HG03060 (cell line): Measurements from ENCODE around the gene AMZ2.
"Not testable (repeated sequence)": the region's sequence is repeated elsewhere in the genome, so short reads cannot be mapped to it uniquely, and the experiment has no call there.

ENCODE experiments used
- ATAC-seq: cut with Tn5 transposase; IDR thresholded peaks from one replicate; pipeline ENCODE4 v1.9.1; 2021; ENCODE audit warnings: low read depth, moderate number of reproducible peaks; ENCODE audit not compliant: unreplicated experiment

AMZ2 gene

DNA sequence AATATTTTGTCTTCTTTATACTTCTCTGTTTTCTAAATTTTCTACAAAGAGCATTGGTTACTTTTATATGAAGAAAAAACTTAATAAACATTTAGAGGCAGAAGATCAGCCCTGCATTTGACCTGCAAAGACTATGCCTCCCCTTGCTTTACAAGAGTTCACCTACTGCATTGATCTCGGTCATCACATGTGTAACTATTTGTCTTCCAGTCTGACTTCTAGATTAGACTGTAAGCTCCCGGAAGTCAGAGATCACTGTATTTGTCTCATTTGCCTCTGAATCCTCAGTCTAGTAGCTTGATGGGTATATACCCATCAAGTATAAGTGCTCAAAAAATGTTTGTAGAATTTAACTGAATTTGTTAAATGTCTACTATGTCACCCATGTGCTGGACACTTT lies 27.7 kb upstream of the AMZ2 start:
- not testable (repeated sequence) for ATAC-seq

GRCh38 chr17:68220786-68221185 lies 27.1 kb upstream of the AMZ2 start:
- ATAC-seq, result not testable (repeated sequence)

- no peak for ATAC-seq
Observed at GRCh38 chr17:68221786-68222185, 26.1 kb upstream of the AMZ2 start.

GRCh38 chr17:68222606-68223005 lies 25.2 kb upstream of the AMZ2 start:
- no peak for ATAC-seq

- not testable (repeated sequence) for ATAC-seq
Observed at GRCh38 chr17:68225055-68225454, 22.8 kb upstream of the AMZ2 start.

- ATAC-seq, result not testable (repeated sequence)
Observed at GRCh38 chr17:68228039-68228680, 19.7 kb upstream of the AMZ2 start.

- no peak for ATAC-seq
Observed at GRCh38 chr17:68228817-68229570, 18.8 kb upstream of the AMZ2 start.

- no peak for ATAC-seq
Observed at GRCh38 chr17:68229619-68230018, 18.2 kb upstream of the AMZ2 start.

GRCh38 chr17:68231131-68231530 lies 16.7 kb upstream of the AMZ2 start:
- not testable (repeated sequence) for ATAC-seq

GRCh38 chr17:68231541-68231940 lies 16.3 kb upstream of the AMZ2 start:
- no peak for ATAC-seq

DNA sequence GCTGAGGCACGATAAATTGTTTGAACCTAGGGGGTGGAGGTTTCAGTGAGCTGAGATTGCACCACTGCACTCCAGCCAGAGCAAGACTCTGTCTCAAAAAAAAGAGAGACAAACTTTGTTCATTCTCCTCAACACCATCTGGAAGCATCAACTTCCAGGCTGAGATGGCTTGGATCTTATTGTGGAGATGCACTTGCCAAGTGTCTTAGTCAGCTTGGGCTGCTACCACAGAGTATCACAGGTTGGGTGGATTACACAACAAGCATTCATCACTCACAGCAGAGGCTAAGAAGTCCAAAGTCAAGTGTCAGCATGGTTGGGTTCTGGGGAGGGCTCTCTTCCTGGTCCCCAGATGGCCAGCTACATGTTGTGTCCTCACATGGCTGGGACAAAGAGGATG lies 15.1 kb upstream of the AMZ2 start:
- not testable (repeated sequence) for ATAC-seq

DNA sequence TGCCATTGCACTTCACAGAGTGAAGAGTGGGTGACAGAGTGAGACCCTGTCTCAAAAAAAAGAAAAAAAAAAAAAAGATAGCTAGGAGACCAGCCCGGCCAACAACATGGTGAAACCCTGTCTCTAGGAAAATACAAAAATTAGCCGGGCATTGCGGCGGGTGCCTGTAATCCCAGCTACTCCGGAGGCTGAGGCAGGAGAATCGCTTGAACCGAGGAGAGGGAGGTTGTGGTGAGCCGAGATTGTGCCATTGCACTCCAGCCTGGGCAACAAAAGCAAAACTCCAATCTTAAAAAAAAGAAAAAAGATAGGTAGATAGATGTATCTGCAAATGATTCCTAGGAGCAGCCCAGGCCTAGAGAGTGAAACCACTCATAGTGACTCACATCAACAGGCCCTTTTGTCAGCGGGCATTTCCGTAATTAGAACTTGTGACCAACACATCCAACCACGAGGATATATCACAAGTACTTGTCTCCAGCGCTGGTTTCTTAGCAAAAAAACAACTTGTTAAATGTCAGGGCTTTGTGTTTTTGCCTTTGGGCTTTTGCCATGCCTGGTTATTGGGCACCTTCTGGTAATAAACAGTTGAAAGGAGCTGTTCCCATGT lies 13.0 kb upstream of the AMZ2 start:
- not testable (repeated sequence) for ATAC-seq

DNA sequence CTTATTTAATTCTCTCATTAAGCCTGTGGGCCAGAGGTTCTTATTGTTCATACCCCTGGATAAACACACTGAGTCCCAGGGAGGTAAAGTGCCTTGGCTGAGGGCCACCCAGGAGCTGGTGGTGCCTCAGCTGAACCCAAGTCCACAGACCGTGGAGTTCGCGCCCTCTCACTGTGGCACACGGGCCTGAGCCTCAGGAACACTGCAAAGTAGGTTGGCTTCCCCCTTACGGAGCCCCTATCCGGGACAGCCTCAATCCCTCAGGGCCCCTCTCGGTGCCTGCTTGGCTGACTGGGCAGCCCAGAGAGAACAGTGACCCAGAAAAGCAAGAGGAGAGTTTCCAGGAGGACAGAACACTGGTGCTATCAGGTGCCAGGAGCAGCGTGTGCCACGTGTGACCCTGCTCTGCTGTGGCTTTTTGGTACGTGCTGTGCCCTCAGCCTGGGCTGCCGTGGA lies 12.5 kb upstream of the AMZ2 start:
- not testable (repeated sequence) for ATAC-seq

- peak; percentile 47 for ATAC-seq
Observed at GRCh38 chr17:68237369-68238163, 10.3 kb upstream of the AMZ2 start.

GRCh38 chr17:68238164-68238870 lies 9.5 kb upstream of the AMZ2 start:
- ATAC-seq, result no peak

- ATAC-seq, result no peak
Observed at GRCh38 chr17:68238871-68239253, 9.0 kb upstream of the AMZ2 start.

DNA sequence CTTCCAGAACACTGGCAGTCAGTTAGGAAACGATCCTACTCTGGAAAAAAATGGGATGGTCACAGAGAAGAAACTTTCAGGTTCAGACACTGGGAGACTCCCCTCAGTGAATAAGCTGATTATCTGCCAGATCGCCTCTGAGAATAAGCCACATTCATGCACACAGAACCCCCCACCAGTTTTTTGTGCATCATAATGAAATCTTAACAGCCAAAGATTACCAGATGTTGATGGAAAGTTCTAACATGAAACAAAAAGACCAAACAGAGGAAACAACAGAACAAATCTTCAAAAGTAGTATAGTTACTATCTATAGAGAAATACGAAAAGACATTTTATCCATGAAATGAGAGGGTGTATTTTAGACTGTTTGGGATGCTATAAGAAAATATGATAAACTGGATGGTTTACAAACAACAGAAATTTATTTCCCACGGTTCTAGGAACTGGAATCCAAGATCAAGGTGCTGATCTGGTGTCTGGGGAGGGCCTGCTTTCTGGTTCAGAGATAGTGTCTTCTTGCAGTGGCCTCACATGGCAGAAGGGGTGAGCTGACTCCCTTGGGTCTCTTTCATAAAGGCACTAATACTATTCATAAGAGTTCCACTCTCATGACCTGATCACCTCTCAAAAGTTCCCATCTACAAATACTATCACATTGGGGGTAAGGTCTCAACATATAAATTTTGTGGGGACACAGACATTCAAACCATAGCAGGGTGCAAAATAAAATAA lies 8.0 kb upstream of the AMZ2 start:
- no peak for ATAC-seq

GRCh38 chr17:68246271-68247028 lies 1.4 kb upstream of the AMZ2 start:
- no peak for ATAC-seq
